Measurements from ENCODE around the gene KDM3B.
"Not testable (repeated sequence)": the region's sequence is repeated elsewhere in the genome, so short reads cannot be mapped to it uniquely, and the experiment has no call there.

Gene KDM3B

DNA sequence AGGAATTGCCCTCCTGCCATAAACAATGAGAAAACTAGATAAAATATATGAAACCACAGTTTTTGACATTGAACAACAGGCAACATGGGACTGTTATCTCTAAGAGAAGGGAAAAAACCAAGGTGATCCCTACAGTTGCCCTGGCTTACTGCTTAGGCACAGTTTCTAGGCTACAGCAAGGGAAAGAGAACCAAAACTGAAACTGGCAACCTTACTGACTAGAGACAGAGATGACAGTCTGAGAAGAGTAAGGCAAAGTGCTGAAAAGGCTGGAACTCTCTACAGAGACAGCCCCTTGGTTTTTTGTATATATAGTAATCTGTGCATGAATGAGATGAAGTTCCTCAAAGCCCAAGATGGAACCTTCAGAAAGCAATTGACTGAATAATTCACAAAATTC lies 50.2 kb downstream of the KDM3B start:
- TF ChIP-seq MYC (IDR thresholded peaks at IDR 0.05; ENCODE audit: low read depth, low read length) (no peak), POLR2A (IDR thresholded peaks at IDR 0.05; ENCODE audit: extremely low read depth, insufficient read length) (no peak)
- TF ChIP-seq, protein P1, sequence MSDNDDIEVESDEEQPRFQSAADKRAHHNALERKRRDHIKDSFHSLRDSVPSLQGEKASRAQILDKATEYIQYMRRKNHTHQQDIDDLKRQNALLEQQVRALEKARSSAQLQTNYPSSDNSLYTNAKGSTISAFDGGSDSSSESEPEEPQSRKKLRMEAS (IDR thresholded peaks at IDR 0.05; ENCODE audit: low read depth, low read length): no peak
- TF ChIP-seq, protein P2, sequence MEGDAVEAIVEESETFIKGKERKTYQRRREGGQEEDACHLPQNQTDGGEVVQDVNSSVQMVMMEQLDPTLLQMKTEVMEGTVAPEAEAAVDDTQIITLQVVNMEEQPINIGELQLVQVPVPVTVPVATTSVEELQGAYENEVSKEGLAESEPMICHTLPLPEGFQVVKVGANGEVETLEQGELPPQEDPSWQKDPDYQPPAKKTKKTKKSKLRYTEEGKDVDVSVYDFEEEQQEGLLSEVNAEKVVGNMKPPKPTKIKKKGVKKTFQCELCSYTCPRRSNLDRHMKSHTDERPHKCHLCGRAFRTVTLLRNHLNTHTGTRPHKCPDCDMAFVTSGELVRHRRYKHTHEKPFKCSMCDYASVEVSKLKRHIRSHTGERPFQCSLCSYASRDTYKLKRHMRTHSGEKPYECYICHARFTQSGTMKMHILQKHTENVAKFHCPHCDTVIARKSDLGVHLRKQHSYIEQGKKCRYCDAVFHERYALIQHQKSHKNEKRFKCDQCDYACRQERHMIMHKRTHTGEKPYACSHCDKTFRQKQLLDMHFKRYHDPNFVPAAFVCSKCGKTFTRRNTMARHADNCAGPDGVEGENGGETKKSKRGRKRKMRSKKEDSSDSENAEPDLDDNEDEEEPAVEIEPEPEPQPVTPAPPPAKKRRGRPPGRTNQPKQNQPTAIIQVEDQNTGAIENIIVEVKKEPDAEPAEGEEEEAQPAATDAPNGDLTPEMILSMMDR (IDR thresholded peaks at IDR 0.05; ENCODE audit: low read depth, low read length): no peak
- no peak overlapping the region for H3K4me3 ChIP-seq (ENCODE audit: low read depth, low read length)
- no peak for DNase-seq (ENCODE audit: low read depth)

DNA sequence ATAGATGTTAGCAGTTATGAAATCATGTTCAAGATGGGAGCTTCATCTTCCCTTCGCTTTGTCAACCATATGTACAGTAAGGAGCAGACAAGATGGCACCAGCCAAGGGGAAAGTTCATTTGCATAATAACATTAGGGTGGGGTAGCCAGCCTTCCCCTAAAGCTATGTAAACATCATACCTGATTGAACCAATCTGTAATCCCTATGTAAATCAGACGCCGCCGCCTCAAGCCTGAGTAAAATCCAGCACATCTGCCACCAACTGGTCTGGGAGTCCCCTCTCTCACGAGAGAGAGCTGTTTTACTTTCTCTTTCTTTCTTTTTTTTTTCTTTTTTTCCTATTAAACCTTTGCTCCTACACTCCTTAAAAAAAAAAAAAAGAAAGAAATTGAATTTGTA lies 55.5 kb downstream of the KDM3B start:
- H3K4me3 ChIP-seq (ENCODE audit: low read depth, low read length): no peak overlapping the region
- no peak for TF ChIP-seq MYC (IDR thresholded peaks at IDR 0.05; ENCODE audit: low read depth, low read length)
- TF ChIP-seq, protein P1 (IDR thresholded peaks at IDR 0.05; ENCODE audit: low read depth, low read length): no peak
- TF ChIP-seq, protein P2 (IDR thresholded peaks at IDR 0.05; ENCODE audit: low read depth, low read length): no peak
- TF ChIP-seq POLR2A (IDR thresholded peaks at IDR 0.05; ENCODE audit: extremely low read depth, insufficient read length): no peak
- DNase-seq (ENCODE audit: low read depth): no peak

DNA sequence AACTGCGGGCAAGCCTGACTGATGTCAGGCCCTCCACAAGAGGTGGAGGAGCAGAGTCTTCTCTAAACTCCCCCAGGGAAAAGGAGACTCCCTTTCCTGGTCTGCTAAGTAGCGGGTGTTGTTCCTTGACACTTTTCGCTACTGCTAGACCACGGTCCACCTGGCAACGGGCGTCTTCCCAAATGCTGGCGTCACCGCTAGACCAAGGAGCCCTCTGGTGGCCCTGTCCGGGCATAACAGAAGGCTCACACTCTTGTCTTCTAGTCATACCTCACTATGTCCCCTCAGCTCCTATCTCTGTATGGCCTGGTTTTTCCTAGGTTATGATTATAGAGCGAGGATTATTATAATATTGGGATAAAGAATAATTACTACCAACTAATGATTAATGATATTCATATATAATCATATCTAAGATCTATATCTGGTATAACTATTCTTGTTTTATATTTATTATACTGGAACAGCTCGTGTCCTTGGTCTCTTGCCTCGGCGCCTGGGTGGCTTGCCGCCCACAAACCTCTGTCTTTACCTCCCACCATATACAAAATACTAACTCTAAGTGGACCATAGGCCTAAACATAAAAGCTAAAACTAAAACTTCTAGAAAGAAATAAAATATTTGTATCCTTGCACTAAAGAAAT lies 58.6 kb downstream of the KDM3B start:
- peak; percentile 41 for DNase-seq (ENCODE audit: low read depth)
- TF ChIP-seq, protein P2 (IDR thresholded peaks at IDR 0.05; ENCODE audit: low read depth, low read length): peak; percentile 42

DNA sequence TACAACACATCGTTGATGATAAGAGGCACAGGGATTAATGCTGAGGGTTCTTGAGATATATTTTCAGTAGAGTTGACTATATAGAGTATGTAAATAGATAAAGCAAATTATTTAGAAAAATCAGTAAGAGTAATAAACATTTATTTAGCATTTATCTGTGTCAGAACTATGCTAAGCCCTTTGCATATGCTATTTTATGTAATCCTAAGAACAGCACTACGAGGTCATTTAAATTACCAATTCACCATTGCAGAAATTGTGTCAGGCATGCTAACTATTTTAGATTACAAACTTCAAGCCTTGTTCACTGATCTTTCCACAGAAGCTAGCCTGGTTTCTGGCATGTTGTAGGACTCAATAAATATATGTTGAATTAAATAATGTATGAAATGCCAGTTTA lies 66.0 kb downstream of the KDM3B start:
- TF ChIP-seq, protein P1 (IDR thresholded peaks at IDR 0.05; ENCODE audit: low read depth, low read length): no peak
- TF ChIP-seq POLR2A (IDR thresholded peaks at IDR 0.05; ENCODE audit: extremely low read depth, insufficient read length) (no peak), MYC (IDR thresholded peaks at IDR 0.05; ENCODE audit: low read depth, low read length) (no peak)
- TF ChIP-seq, protein P2 (IDR thresholded peaks at IDR 0.05; ENCODE audit: low read depth, low read length): no peak
- H3K4me3 ChIP-seq (ENCODE audit: low read depth, low read length): no peak overlapping the region
- no peak for DNase-seq (ENCODE audit: low read depth)

More for the DNA sequence above, 58.6 kb downstream of the KDM3B start:
- not testable (repeated sequence) for H3K4me3 ChIP-seq (ENCODE audit: low read depth, low read length)

DNA sequence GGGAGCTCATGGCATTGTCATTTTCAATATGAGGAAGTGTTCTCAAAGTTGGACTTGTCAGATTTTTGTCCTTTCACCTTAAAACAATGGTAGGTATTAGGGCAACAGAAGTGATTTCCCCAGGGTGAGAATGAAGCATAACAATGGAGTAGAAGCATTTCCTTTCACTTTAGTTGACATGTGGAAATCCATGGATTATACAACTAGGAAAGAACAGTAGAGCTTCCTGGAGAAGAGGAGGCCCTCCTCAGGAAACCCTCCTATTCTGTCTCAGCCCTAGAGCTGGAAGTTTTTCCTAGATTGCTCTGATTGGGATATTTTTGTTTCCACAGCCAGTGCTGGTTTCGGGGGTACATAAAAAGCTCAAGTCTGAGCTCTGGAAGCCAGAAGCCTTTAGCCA lies 72.6 kb downstream of the KDM3B start:
- no peak for DNase-seq (ENCODE audit: low read depth)
- TF ChIP-seq, protein P1 (IDR thresholded peaks at IDR 0.05; ENCODE audit: low read depth, low read length): no peak
- TF ChIP-seq POLR2A (IDR thresholded peaks at IDR 0.05; ENCODE audit: extremely low read depth, insufficient read length) (no peak), MYC (IDR thresholded peaks at IDR 0.05; ENCODE audit: low read depth, low read length) (no peak)
- TF ChIP-seq, protein P2 (IDR thresholded peaks at IDR 0.05; ENCODE audit: low read depth, low read length): no peak
- no peak overlapping the region for H3K4me3 ChIP-seq (ENCODE audit: low read depth, low read length)

DNA sequence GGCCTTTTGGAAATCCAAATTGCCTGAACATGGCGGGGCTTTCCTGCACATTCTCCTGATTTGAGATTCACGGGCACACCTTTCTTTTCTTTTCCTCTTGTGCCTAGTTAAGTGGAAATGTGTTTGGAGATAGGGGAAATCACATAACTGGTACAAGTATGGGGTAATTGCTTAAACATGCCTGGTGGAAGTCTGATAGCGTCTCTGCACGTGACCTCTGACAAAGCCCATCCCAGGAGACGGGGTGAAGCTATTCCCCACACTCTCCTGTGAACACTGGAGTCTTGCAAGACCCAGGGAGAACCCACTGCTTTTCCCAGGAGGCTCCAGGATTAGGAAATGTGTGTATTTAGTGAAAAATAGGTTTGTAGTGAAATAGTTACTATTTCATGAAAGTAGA lies 83.5 kb downstream of the KDM3B start:
- no peak for DNase-seq (ENCODE audit: low read depth)
- H3K4me3 ChIP-seq (ENCODE audit: low read depth, low read length): no peak overlapping the region
- TF ChIP-seq, protein P2 (IDR thresholded peaks at IDR 0.05; ENCODE audit: low read depth, low read length): no peak
- no peak for TF ChIP-seq POLR2A (IDR thresholded peaks at IDR 0.05; ENCODE audit: extremely low read depth, insufficient read length)
- TF ChIP-seq, protein P1 (IDR thresholded peaks at IDR 0.05; ENCODE audit: low read depth, low read length): no peak
- no peak for TF ChIP-seq MYC (IDR thresholded peaks at IDR 0.05; ENCODE audit: low read depth, low read length)

Data from NB4 (cell line).